ENCODE measurements around the gene NDE1. TPM values are rescaled to one million over a fixed set of nuclear protein-coding genes. Genes with fewer than 3 reads are reported as not detected.

The NDE1 gene
- total RNA-seq, 2 experiments from 2014 or later, result 88.9 to 141 TPM

GRCh38 chr16:15765116-15765515 is 115.1 kb downstream of the NDE1 start:
- H3K4me1 ChIP-seq (ENCODE audit: insufficient read depth, low read length, poor library complexity, severe bottlenecking), result peaks cover 10% of the 10 kb centered on the region
- H3K79me2 ChIP-seq (ENCODE audit: insufficient read depth, low read depth, low read length), result no peaks in the 10 kb centered on the region
- no peaks in the 10 kb centered on the region for H3K9me3 ChIP-seq (ENCODE audit: low read length)
- no peaks in the 10 kb centered on the region for H3K9me2 ChIP-seq (ENCODE audit: insufficient read depth, low read length)
- intact Hi-C loops (cut with micrococcal nuclease; ENCODE audit: unreplicated experiment), result loop anchor here (5.0 kb wide), 1 partner anchor 432 kb away; no protein-coding TSS in a partner anchor
- H3K27ac ChIP-seq (ENCODE audit: low read depth, low read length, poor library complexity, severe bottlenecking), result no peak overlapping the region
- DNase-seq (ENCODE audit: low spot score), result no peak
- CTCF ChIA-PET (ENCODE audit: unreplicated experiment), result no interaction called here
- H3K4me2 ChIP-seq (ENCODE audit: low read length), result no peak overlapping the region
- H3K36me3 ChIP-seq (ENCODE audit: insufficient read depth, low read length), result peaks cover 5% of the 10 kb centered on the region
- POLR2A ChIA-PET, result interaction anchor here (0.6 kb wide), 1 partner anchor 426 kb away, joined by 3 read pairs; no protein-coding TSS in a partner anchor
- no peak overlapping the region for H2AFZ ChIP-seq (ENCODE audit: low read length)
- no peak overlapping the region for H3K4me3 ChIP-seq (ENCODE audit: low read depth, low read length, poor library complexity, severe bottlenecking)
- no peak for TF ChIP-seq EZH2phosphoT487 (IDR thresholded peaks at IDR 0.05; ENCODE audit: borderline replicate concordance, low read depth, low read length)
- no peak for TF ChIP-seq CTCF (conservative IDR thresholded peaks at IDR 0.05; ENCODE audit: low read length)
- BruUV-seq (replicated peaks), result no TSS peak
- H4K20me1 ChIP-seq (ENCODE audit: insufficient read depth, low read length), result no peaks in the 10 kb centered on the region

- intact Hi-C loops (cut with micrococcal nuclease; ENCODE audit: unreplicated experiment), result loop anchor here (1.0 to 5.0 kb wide), 3 partner anchors 56 to 431 kb away; no protein-coding TSS in a partner anchor
- ChIA-PET CTCF (ENCODE audit: unreplicated experiment) (no interaction called here), POLR2A (interaction anchor here (0.7 kb wide), 1 partner anchor 357 kb away, joined by 3 read pairs; no protein-coding TSS in a partner anchor)
- H3K4me2 ChIP-seq (ENCODE audit: low read length), result peak overlapping the region; percentile 27; the same call in 1 of the 2 replicates
- no peaks in the 10 kb centered on the region for H4K20me1 ChIP-seq (ENCODE audit: insufficient read depth, low read length)
- TF ChIP-seq EZH2phosphoT487 (IDR thresholded peaks at IDR 0.05; ENCODE audit: borderline replicate concordance, low read depth, low read length), result no peak
- peak; percentile 96 for TF ChIP-seq CTCF (conservative IDR thresholded peaks at IDR 0.05; ENCODE audit: low read length)
- DNase-seq (ENCODE audit: low spot score), result peak; percentile 94
- BruUV-seq (replicated peaks), result no TSS peak
- H3K79me2 ChIP-seq (ENCODE audit: insufficient read depth, low read depth, low read length), result no peaks in the 10 kb centered on the region
- H3K9me3 ChIP-seq (ENCODE audit: low read length), result no peaks in the 10 kb centered on the region
- no peak overlapping the region for H3K4me3 ChIP-seq (ENCODE audit: low read depth, low read length, poor library complexity, severe bottlenecking)
- no peak overlapping the region for H3K27ac ChIP-seq (ENCODE audit: low read depth, low read length, poor library complexity, severe bottlenecking)
- no peak overlapping the region for H2AFZ ChIP-seq (ENCODE audit: low read length)
- peaks cover 10% of the 10 kb centered on the region for H3K4me1 ChIP-seq (ENCODE audit: insufficient read depth, low read length, poor library complexity, severe bottlenecking)
- no peaks in the 10 kb centered on the region; the same call in 1 of the 2 replicates for H3K36me3 ChIP-seq (ENCODE audit: insufficient read depth, low read length)
- no peaks in the 10 kb centered on the region for H3K9me2 ChIP-seq (ENCODE audit: insufficient read depth, low read length)
Measured at GRCh38 chr16:15765880-15766279, 115.8 kb downstream of the NDE1 start.

DNA sequence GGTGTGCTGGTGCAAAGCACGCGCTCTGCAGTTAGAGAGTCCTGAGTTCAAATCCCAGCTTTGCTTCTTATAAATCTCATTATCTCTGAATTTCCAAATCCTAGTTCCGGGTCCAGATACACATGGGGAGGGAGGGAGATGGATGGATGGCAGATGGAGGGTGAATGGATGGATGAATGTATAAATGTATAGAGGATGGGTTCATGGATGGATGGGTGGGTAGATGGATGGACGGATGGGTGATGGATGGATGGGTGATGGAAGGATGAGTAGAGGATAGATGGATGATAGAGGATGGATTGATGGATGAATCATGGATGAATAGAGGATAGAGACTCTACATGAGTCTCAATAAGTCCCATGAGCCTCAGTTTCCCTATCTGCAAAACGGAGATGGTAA is 116.9 kb downstream of the NDE1 start:
- BruUV-seq (replicated peaks), result no TSS peak
- intact Hi-C loops (cut with micrococcal nuclease; ENCODE audit: unreplicated experiment), result loop anchor here (1.0 to 5.0 kb wide), 3 partner anchors 55 to 430 kb away; no protein-coding TSS in a partner anchor
- no peak for DNase-seq (ENCODE audit: low spot score)
- H3K9me2 ChIP-seq (ENCODE audit: insufficient read depth, low read length), result no peaks in the 10 kb centered on the region
- POLR2A ChIA-PET, result no interaction called here
- peaks cover 10% of the 10 kb centered on the region for H3K4me1 ChIP-seq (ENCODE audit: insufficient read depth, low read length, poor library complexity, severe bottlenecking)
- no peaks in the 10 kb centered on the region; the same call in 1 of the 2 replicates for H3K36me3 ChIP-seq (ENCODE audit: insufficient read depth, low read length)
- no peak for TF ChIP-seq EZH2phosphoT487 (IDR thresholded peaks at IDR 0.05; ENCODE audit: borderline replicate concordance, low read depth, low read length)
- no peak for TF ChIP-seq CTCF (conservative IDR thresholded peaks at IDR 0.05; ENCODE audit: low read length)
- H3K9me3 ChIP-seq (ENCODE audit: low read length), result no peaks in the 10 kb centered on the region
- CTCF ChIA-PET (ENCODE audit: unreplicated experiment), result no interaction called here
- no peak overlapping the region for H3K27ac ChIP-seq (ENCODE audit: low read depth, low read length, poor library complexity, severe bottlenecking)
- no peak overlapping the region for H3K4me3 ChIP-seq (ENCODE audit: low read depth, low read length, poor library complexity, severe bottlenecking)
- H3K79me2 ChIP-seq (ENCODE audit: insufficient read depth, low read depth, low read length), result no peaks in the 10 kb centered on the region
- no peak overlapping the region for H2AFZ ChIP-seq (ENCODE audit: low read length)
- H4K20me1 ChIP-seq (ENCODE audit: insufficient read depth, low read length), result no peaks in the 10 kb centered on the region
- H3K4me2 ChIP-seq (ENCODE audit: low read length), result no peak overlapping the region

Data from OCI-LY7 (cell line).